Left cardiac atrium (tissue), 4 donors: ENCODE data around the gene DNAJC27. TPM values are rescaled to one million over a fixed set of nuclear protein-coding genes. Genes with fewer than 3 reads are reported as not detected.
A peak's percentile ranks its signal among the peaks of the same experiment; 100 is the strongest.
"Not testable (repeated sequence)": the region's sequence is repeated elsewhere in the genome, so short reads cannot be mapped to it uniquely, and the experiment has no call there.

Source experiments
- ATAC-seq, 2 donors: fragments of 200-7000 bp; cut with Tn5 transposase; one replicate each; pipeline ENCODE4 v1.9.1; 2020; ENCODE audit warnings: mild to moderate bottlenecking in 2 of 2, moderate library complexity in 2 of 2
- DNase-seq: peaks from one replicate; pipeline ENCODE4 v3.0.0-alpha.2; 2020
- intact Hi-C, 2 donors: fragments of 100-400 bp; cut with DNase I; formaldehyde crosslinking; loops; one replicate each; pipeline versions ENCODE4 v1.14.1 to v1.15.1; 2022 to 2023
- long read RNA-seq: library from polyadenylated mRNA; unstranded; transcript quantifications from one replicate; pipeline ENCODE4 v2.0.0, GENCODE V29; 2021
- total RNA-seq, 2 donors: library from RNA; stranded (reverse); fragmentation: NEBNext Ultra II Directional; extraction: Animal tissue kit (Norgen Biotek cat#: 25700); gene quantifications; one replicate each; pipeline ENCODE4 v1.2.1, GENCODE V29; 2021
- donor health status: DM: no; HTN: yes; CAD: no.
- donor health status: DM: no; HTN: yes; CAD: no; lungs with severe emphysema.
- donor health status: DM: yes; HTN: yes; CAD: no.
- donor health status: Dilated cardiomyopathy.

Gene DNAJC27
- 1 to 10 TPM; 7.0 to 8.3 TPM for total RNA-seq
- long read RNA-seq, full-length matches to known transcripts, result 6 of 7 reads
- long read RNA-seq, partial matches to known transcripts, result 1 of 7 reads
- long read RNA-seq, other reads (novel, unspliced or antisense), result 0 of 7 reads

GRCh38 chr2:24971536-24972314 is at the start of gene DNAJC27:
Gene DNAJC27, minus strand, starts transcription at chr2:24971955. Its CDS starts 51 bp downstream, at chr2:24971904.
- intact Hi-C loops, result no loop called here
- ATAC-seq (peak; percentile 96 to 97), DNase-seq (peak; percentile 98)

DNA sequence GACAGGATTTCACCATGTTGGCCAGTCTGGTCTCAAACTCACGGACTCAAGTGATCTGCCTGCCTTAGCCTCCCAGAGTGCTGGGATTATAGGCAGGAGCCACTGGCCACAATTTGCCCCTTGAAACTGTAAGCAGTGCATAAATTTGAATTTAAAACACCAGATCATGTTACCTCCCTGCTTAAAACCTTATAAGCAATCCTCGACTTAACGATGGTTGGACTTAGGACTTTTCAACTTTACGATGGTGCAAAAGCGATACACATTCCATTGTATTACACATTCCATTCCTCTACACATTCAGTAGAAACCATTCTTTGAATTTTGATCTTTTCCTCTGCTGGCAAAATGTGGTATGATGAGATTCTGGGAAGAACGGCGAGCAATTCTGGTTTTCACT is 46.9 kb upstream of the DNAJC27 start:
- intact Hi-C loops, result no loop called here
- ATAC-seq (no peak), DNase-seq (no peak)

GRCh38 chr2:25014631-25015030 is 42.9 kb upstream of the DNAJC27 start:
- intact Hi-C loops, result no loop called here
- DNase-seq, result no peak
- no peak for ATAC-seq

- intact Hi-C loops, ATAC-seq, DNase-seq: not testable (repeated sequence)
Observed at GRCh38 chr2:25011342-25011741, 39.6 kb upstream of the DNAJC27 start.

GRCh38 chr2:25009954-25010353 is 38.2 kb upstream of the DNAJC27 start:
- intact Hi-C loops, result no loop called here
- ATAC-seq, result peak in 1 of 2 donors; percentile 34
- DNase-seq, result no peak

DNA sequence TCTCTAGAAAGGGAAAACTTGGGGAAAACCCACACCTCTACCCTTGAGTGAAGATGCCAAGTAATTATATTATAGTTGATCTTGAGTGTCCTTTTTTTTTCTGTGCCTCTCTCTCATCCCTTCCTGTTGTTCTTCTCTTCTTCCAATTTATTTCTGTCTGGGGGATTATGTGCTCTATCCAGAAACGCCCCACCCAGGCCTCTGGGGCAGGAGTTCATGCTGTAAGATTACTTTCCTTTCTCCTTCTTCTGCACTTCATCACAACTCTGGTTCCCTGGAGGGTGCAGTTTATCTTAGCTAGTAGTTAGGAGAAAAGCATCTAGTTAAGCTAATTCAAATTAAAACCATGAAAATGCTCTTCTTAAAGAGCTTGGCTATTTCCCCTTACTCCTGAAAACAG is 30.3 kb upstream of the DNAJC27 start:
- DNase-seq (no peak), ATAC-seq (no peak)
- intact Hi-C loops, result no loop called here

GRCh38 chr2:25001325-25001637 is 29.5 kb upstream of the DNAJC27 start:
- intact Hi-C loops, result no loop called here
- ATAC-seq, result no peak
- DNase-seq, result no peak

DNA sequence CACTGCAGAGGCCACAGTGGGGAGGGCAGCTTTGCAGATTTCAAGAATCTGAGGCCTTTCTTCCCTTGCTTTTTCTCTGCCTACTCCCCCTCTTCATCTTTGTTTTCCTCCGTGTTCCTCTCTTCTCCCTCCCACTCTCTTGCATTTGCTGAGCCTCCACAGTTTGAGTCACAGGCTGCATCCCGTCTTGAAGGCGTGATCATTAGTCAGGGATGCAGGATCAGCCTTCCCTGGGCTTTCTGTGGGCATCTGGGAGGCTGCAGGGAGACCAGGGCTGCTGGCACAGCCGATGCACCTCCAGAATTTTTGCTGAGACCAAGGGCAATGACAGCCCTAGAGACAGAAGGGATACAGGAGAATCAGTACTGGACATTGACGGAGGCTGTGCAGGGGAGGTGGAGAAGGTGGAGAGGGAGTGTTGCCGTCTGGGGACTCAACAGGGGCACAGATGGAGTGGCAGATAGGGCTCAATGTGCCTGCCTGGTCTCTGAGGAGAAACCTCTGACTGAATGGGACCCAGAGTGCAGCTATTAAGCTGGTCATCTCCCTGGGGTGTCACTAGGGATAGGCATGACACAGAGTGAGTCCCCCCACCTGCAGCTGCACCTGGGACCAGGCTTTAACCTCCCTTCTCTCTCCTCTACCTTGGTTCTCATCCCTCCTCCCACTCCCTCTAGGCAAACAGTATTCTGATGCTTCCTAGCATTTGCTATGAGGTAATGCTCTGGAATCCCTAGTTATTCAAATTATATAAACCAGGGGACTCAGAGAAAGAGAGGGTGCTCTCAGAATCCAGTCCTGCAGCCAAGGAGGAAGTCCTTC is 29.0 kb upstream of the DNAJC27 start:
- intact Hi-C loops, result no loop called here
- ATAC-seq (no peak), DNase-seq (no peak)

- DNase-seq, result no peak
- intact Hi-C loops, result no loop called here
- no peak for ATAC-seq
Observed at GRCh38 chr2:25000036-25000435, 28.3 kb upstream of the DNAJC27 start.

- intact Hi-C loops, ATAC-seq, DNase-seq: not testable (repeated sequence)
Observed at GRCh38 chr2:24999097-24999496, 27.3 kb upstream of the DNAJC27 start.

DNA sequence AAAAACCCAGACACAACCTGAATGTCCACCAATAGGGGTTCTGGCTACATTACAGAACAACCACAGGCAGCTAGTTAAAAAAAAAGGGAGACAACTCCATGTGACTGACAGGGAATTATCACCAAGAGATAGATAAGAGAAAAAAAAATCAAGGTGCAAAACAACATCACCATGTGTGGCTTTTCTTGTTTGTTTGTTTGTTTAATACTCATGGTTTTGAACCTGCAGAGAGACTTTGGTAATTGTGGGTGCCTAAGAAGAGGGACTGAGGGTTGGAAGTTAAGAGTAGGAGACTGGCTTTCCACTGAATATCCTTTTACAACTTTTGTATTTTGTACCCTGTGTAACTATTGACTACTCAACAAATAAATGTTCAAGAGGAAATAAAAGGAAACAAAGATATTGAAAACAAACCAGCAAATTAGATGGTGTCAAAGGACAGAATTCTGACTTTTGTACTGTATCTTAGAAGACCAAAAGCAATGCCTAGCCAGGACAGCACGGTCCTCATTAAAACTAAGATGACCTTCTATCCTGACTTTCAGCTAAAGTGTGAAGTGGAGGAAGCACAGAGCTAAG is 22.5 kb upstream of the DNAJC27 start:
- DNase-seq, result no peak
- intact Hi-C loops, result no loop called here
- no peak for ATAC-seq

DNA sequence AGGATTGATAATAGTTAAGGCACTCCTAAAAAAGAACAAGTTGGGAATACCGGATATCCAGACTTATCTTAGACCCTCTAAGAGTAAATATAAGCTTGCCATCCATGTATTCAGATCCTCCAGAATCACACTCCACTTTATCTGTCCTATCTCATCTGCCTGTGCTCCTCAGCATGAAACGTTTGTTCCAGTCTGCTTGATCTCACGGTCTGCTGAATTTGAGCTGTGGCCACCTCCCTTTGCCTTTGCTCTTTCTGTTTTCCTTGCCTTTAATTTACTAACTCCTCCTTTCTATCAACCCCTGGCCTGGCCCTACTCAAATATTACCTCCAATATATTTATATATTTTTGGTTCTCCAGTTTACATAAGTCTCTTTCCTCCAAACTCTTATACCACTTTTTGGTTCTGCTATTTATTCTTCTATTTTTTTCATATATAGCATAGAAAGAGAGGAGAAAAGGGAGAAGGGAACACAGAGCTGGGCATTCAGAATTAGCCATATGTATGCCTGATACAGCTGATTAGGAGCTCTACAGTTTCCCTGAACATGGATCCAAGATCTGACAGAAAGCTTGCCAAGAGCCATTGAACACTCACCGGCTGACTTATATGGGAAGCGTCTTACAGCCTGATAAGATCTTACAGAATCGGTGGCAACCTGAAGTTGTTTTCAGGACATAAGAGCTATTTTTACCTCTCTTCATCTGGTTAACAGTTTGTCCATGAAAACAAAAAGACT is 21.8 kb upstream of the DNAJC27 start:
- ATAC-seq (no peak), DNase-seq (no peak)
- intact Hi-C loops, result no loop called here

GRCh38 chr2:24986372-24986771 is 14.6 kb upstream of the DNAJC27 start:
- DNase-seq (no peak), ATAC-seq (peak; percentile 67 to 77)
- intact Hi-C loops, result loop anchor here in 1 of 2 donors (5.0 kb wide), 1 partner anchor 56 kb away; the partner anchor contains the start of gene EFR3B

- ATAC-seq (no peak), DNase-seq (no peak)
- intact Hi-C loops, result loop anchor here in 1 of 2 donors (5.0 kb wide), 1 partner anchor 57 kb away; the partner anchor contains the start of gene EFR3B
Observed at GRCh38 chr2:24985511-24985910, 13.8 kb upstream of the DNAJC27 start.

DNA sequence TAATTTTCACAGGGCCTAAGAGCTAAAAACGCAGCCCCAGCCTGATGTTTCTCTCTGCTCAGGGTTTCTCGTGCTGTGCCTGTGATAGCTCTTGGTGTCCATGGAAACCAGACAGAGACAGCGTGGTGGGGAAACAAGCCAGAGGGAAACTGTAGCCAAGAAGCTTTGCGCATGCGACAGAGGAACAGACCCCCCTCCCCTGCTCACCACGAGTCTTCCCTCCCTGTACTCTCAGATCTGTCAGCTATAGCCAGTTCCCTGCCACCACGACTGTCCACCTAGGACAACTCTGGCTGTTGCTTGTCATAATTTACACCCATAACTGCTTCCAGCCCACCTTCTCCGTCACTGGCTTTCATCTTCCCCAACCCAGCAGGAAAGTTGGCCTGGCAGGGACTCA is 13.2 kb upstream of the DNAJC27 start:
- DNase-seq, result peak; percentile 64
- peak; percentile 94 to 96 for ATAC-seq
- intact Hi-C loops, result loop anchor here in 1 of 2 donors (5.0 kb wide), 1 partner anchor 57 kb away; the partner anchor contains the start of gene EFR3B

DNA sequence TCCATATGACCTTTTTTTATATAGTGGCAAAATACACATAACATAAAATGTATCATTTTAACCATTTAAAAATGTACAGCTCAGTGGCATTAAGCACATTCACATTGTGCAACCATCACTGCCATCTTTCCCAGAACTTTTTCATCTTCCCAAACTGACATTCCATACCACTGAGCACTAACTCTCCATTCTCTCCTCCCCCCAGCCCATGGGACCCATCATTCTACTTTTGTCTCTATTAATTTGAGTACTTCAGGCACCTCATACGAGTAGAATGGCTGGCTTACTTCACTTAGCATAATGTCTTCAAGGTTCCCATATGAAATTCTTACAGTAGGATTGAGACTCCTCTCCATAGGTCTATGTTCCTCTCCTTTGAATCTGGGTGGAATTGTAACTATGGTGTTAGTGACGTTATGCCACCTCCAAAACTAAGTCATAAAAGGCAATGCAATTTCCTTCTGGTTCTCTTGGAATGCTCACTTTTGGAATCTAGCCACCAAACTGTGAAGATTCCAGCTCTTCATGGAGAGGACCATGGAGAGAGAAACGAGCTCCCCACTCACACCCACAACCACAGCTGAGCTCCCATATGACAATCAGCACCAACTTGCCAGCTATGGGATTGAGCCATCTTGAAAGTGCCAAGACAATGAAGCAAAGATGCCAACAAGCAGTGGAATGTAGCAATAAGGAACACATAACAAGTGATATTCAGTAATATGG is 9.8 kb upstream of the DNAJC27 start:
- DNase-seq (no peak), ATAC-seq (no peak)
- intact Hi-C loops, result no loop called here

DNA sequence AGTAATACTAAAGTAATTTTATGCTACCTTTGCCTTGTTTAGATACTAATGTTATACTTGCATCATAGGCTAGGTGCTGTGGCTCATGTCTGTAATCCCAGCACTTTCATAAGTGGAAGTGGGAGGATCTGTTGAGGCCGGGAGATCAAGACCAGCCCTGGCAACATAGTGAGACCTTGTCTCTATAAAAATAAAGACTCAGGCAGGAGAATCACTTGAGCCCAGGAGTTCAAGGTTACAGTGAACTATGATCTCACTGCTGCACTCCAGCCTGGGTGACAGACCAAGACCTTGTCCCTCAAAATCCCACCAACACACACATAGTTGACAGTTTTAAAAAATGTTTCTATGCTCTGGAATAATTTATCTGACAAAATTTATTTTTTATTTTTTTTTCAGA is 6.9 kb upstream of the DNAJC27 start:
- DNase-seq, result no peak
- intact Hi-C loops, result loop anchor here in 1 of 2 donors (5.0 kb wide), 1 partner anchor 214 kb away; no protein-coding TSS in a partner anchor

GRCh38 chr2:24977631-24978030 is 5.9 kb upstream of the DNAJC27 start:
- ATAC-seq (no peak), DNase-seq (no peak)
- intact Hi-C loops, result loop anchor here in 1 of 2 donors (5.0 kb wide), 1 partner anchor 215 kb away; no protein-coding TSS in a partner anchor

More for the DNA sequence above, 6.9 kb upstream of the DNAJC27 start:
- ATAC-seq, result no peak
